Aorta (tissue), 5 donors: Measurements from ENCODE around the gene FAM3A. TPM values are rescaled to one million over a fixed set of nuclear protein-coding genes. Genes with fewer than 3 reads are reported as not detected.
"Not testable (repeated sequence)": the region's sequence is repeated elsewhere in the genome, so short reads cannot be mapped to it uniquely, and the experiment has no call there.

Experiments used
- ATAC-seq: fragments of 200-7000 bp; cut with Tn5 transposase; one replicate; pipeline ENCODE4 v1.9.1; 2022; ENCODE audit warnings: moderate library complexity; ENCODE audit not compliant: low FRiP score
- DNase-seq, 2 donors: peaks; one replicate each; pipeline ENCODE4 v3.0.0-alpha.2; 2020
- H3K27ac ChIP-seq, 2 donors: one replicate each; pipeline ENCODE4 v1.5.1; 2013; ENCODE audit warnings: low read length in 2 of 2, mild to moderate bottlenecking in 2 of 2, moderate library complexity in 2 of 2, control low read depth in 1 of 2, inconsistent platforms in 1 of 2, low read depth in 1 of 2
- H3K27me3 ChIP-seq, 2 donors: one replicate each; pipeline ENCODE4 v1.6.1; 2013; ENCODE audit warnings: control low read depth in 1 of 2, low read length in 1 of 2, mild to moderate bottlenecking in 1 of 2, moderate library complexity in 1 of 2; ENCODE audit not compliant: insufficient read depth in 2 of 2, control insufficient read depth in 1 of 2
- H3K36me3 ChIP-seq, 2 donors: one replicate each; pipeline ENCODE4 v1.6.1; 2013; ENCODE audit warnings: control low read depth in 1 of 2, low read length in 1 of 2, mild to moderate bottlenecking in 1 of 2; ENCODE audit not compliant: insufficient read depth in 2 of 2, control insufficient read depth in 1 of 2
- H3K4me1 ChIP-seq, 2 donors: one replicate each; pipeline ENCODE4 v1.6.1; 2013; ENCODE audit warnings: low read length in 2 of 2, control low read depth in 1 of 2, mild to moderate bottlenecking in 1 of 2, moderate library complexity in 1 of 2; ENCODE audit not compliant: insufficient read depth in 2 of 2, control insufficient read depth in 1 of 2
- H3K4me3 ChIP-seq, 2 donors: one replicate each; pipeline ENCODE4 v1.5.1; 2013; ENCODE audit warnings: low read length in 2 of 2, control low read depth in 1 of 2, mild to moderate bottlenecking in 1 of 2
- H3K9me3 ChIP-seq: one replicate; pipeline ENCODE4 v1.6.1; 2013; ENCODE audit warnings: mild to moderate bottlenecking, low read length; ENCODE audit not compliant: control insufficient read depth
- WGBS, 2 donors: extraction: QIAGEN DNeasy Blood & Tissue Kit; methylation state at CpG; one replicate each; pipeline ENCODE4 v1.1.7; 2013; 5-methylcytosine and 5-hydroxymethylcytosine counted together
- intact Hi-C, 2 donors: fragments of 100-400 bp; cut with DNase I; formaldehyde crosslinking; loops; one replicate each; pipeline versions ENCODE4 v1.14.2 to v1.15.0; 2022
- long read RNA-seq, 2 donors: library from polyadenylated mRNA; unstranded; transcript quantifications; one replicate each; pipeline ENCODE4 v2.0.0, GENCODE V29; 2020 to 2021
- polyA plus RNA-seq, 2 donors: library from polyadenylated mRNA; stranded (reverse); fragments of 200-250 nt; gene quantifications; one replicate each; pipeline ENCODE4 v1.2.3, GENCODE V29; 2013
- total RNA-seq, 2 donors: library from RNA; stranded (reverse); fragmentation: NEBNext Ultra II Directional; extraction: Animal tissue kit (Norgen Biotek cat#: 25700); gene quantifications; one replicate each; pipeline ENCODE4 v1.2.1, GENCODE V29; 2021
- donor health status: healthy with polysubstance abuse.
- donor health status: Bipolar disorder and iron deficiency.
- donor health status: DM: no; HTN: no; CAD: no.
- donor health status: DM: no; HTN: no; CAD: no.
- donor health status: DM: yes; HTN: yes; CAD: no.

The FAM3A gene
- total RNA-seq (10 to 100 TPM; 26.1 to 34.5 TPM), polyA plus RNA-seq (100 to 1,000 TPM in 1 of 2 donors, 10 to 100 TPM in 1; 41.4 to 101 TPM)
- long read RNA-seq, donor 1, transcript FAM3A-222 (10 exons, 1,901 nt): minor isoform, 13 of 222 reads
- long read RNA-seq, donor 1, transcript FAM3A-201 (11 exons, 1,815 nt): minor isoform, 11 of 222 reads
- long read RNA-seq, donor 1, transcript FAM3A-202 (10 exons, 1,712 nt): minor isoform, 41 of 222 reads
- long read RNA-seq, donor 1, transcript FAM3A-215 (9 exons, 1,800 nt): major isoform, 78 of 222 reads
- long read RNA-seq, donor 1, partial matches to known transcripts: 23 of 222 reads
- long read RNA-seq, donor 1, other reads (novel, unspliced or antisense): 39 of 222 reads
- long read RNA-seq, donor 2, transcript FAM3A-202 (10 exons, 1,712 nt): major isoform, 9 of 36 reads
- long read RNA-seq, donor 2, transcript FAM3A-215 (9 exons, 1,800 nt): minor isoform, 6 of 36 reads
- long read RNA-seq, donor 2, partial matches to known transcripts: 3 of 36 reads
- long read RNA-seq, donor 2, other reads (novel, unspliced or antisense): 12 of 36 reads

GRCh38 chrX:154515966-154516655 is at the start of gene FAM3A:
FAM3A (minus strand) TSS chrX:154516232; CDS start chrX:154515772, 460 bp downstream.
- no peaks in the 10 kb centered on the region for H3K9me3 ChIP-seq
- DNase-seq (peak; percentile 95 to 97), ATAC-seq (peak; percentile 96)
- no peaks in the 10 kb centered on the region for H3K27me3 ChIP-seq
- H3K4me1 ChIP-seq: no peaks in the 10 kb centered on the region
- H3K36me3 ChIP-seq: no peaks in the 10 kb centered on the region
- WGBS, 2 donors: 1 to 33% methylated on average over 57 to 59 of the region's 59 CpGs
- H3K4me3 ChIP-seq: peak within 1 kb of the TSS; percentile 34 to 51
- H3K27ac ChIP-seq: peak within 1 kb of the TSS in 1 of 2 donors; percentile 82
- intact Hi-C loops: loop anchor here in 1 of 2 donors (1.0 kb wide), 1 partner anchor 26 kb away; the partner anchor contains the start of gene SLC10A3

- H3K27ac ChIP-seq, intact Hi-C loops, H3K27me3 ChIP-seq, DNase-seq, H3K9me3 ChIP-seq, ATAC-seq, H3K4me3 ChIP-seq, H3K36me3 ChIP-seq, H3K4me1 ChIP-seq: not testable (repeated sequence)
- no CpG with 5 or more reads among the region's 10 CpGs for WGBS, 2 donors
Observed at GRCh38 chrX:154562295-154562694, 46.3 kb upstream of the FAM3A start.

- H3K9me3 ChIP-seq, H3K4me3 ChIP-seq, intact Hi-C loops, H3K27ac ChIP-seq, DNase-seq, H3K27me3 ChIP-seq, ATAC-seq, H3K36me3 ChIP-seq, H3K4me1 ChIP-seq: not testable (repeated sequence)
- 60 to 79% methylated on average over 8 to 12 of the region's 31 CpGs for WGBS, 2 donors
Observed at GRCh38 chrX:154560326-154560725, 44.3 kb upstream of the FAM3A start.

GRCh38 chrX:154558896-154559295 is 42.9 kb upstream of the FAM3A start:
- ATAC-seq, H3K27me3 ChIP-seq, H3K9me3 ChIP-seq, DNase-seq, H3K36me3 ChIP-seq, H3K4me3 ChIP-seq, H3K27ac ChIP-seq, H3K4me1 ChIP-seq, intact Hi-C loops: not testable (repeated sequence)
- 93 to 97% methylated on average over 3 to 10 of the region's 21 CpGs for WGBS, 2 donors

- H3K27me3 ChIP-seq, H3K4me1 ChIP-seq, DNase-seq, intact Hi-C loops, ATAC-seq, H3K4me3 ChIP-seq, H3K9me3 ChIP-seq, H3K36me3 ChIP-seq, H3K27ac ChIP-seq: not testable (repeated sequence)
- WGBS, 2 donors: 90% methylated on average over 4 to 5 of the region's 24 CpGs
Observed at GRCh38 chrX:154558060-154558690, 42.1 kb upstream of the FAM3A start.

- whole genome bisulfite sequencing, 2 donors: 85 to 92% methylated on average over 8 to 12 of the region's 18 CpGs
- ATAC-seq, intact Hi-C loops: not testable (repeated sequence)
Observed at GRCh38 chrX:154552112-154552806, 36.2 kb upstream of the FAM3A start.

GRCh38 chrX:154549766-154550165 is 33.7 kb upstream of the FAM3A start:
- Histone ChIP-seq H3K27ac (no peak overlapping the region), H3K4me3 (no peak overlapping the region), H3K36me3 (peaks cover 0 to under 1% of the 10 kb centered on the region in 2 donors), H3K27me3 (no peaks in the 10 kb centered on the region), H3K4me1 (no peaks in the 10 kb centered on the region), H3K9me3 (no peaks in the 10 kb centered on the region)
- intact Hi-C loops: no loop called here
- 52 to 83% methylated on average over 1 of the region's 1 CpG for WGBS, 2 donors
- ATAC-seq (no peak), DNase-seq (no peak)

More at GRCh38 chrX:154552112-154552806, 36.2 kb upstream of the FAM3A start:
- H3K27ac ChIP-seq, H3K4me1 ChIP-seq, DNase-seq, H3K9me3 ChIP-seq, H3K4me3 ChIP-seq, H3K36me3 ChIP-seq, H3K27me3 ChIP-seq: not testable (repeated sequence)

GRCh38 chrX:154548028-154548316 is 31.9 kb upstream of the FAM3A start:
- Histone ChIP-seq H3K9me3 (no peaks in the 10 kb centered on the region), H3K27me3 (no peaks in the 10 kb centered on the region), H3K27ac (peak overlapping the region in 1 of 2 donors; percentile 20), H3K36me3 (no peaks in the 10 kb centered on the region), H3K4me3 (peak overlapping the region; percentile 6 to 9), H3K4me1 (no peaks in the 10 kb centered on the region)
- no peak for ATAC-seq
- no peak for DNase-seq
- intact Hi-C loops: no loop called here
- WGBS, 2 donors: 0 to 30% methylated on average over 9 of the region's 9 CpGs
